ENCODE results near the gene ZBTB4.
A peak's percentile ranks its signal among the peaks of the same experiment; 100 is the strongest.

The ZBTB4 gene

GRCh38 chr17:7468804-7469389 lies 10.5 kb downstream of the ZBTB4 start:
- no peak overlapping the region for H3K27ac ChIP-seq
- TF ChIP-seq ZFX (IDR thresholded peaks at IDR 0.05): no peak
- no peak for TF ChIP-seq CTCF (conservative IDR thresholded peaks at IDR 0.05)

- TF ChIP-seq ZFX (IDR thresholded peaks at IDR 0.05): no peak
- no peak for TF ChIP-seq CTCF (conservative IDR thresholded peaks at IDR 0.05)
- no peak overlapping the region for H3K27ac ChIP-seq
These were observed 11.1 kb downstream of the ZBTB4 start for GRCh38 chr17:7468290-7468689.

GRCh38 chr17:7467498-7467897 lies 11.9 kb downstream of the ZBTB4 start:
- no peak for TF ChIP-seq ZFX (IDR thresholded peaks at IDR 0.05)
- H3K27ac ChIP-seq: peak overlapping the region; percentile 40

DNA sequence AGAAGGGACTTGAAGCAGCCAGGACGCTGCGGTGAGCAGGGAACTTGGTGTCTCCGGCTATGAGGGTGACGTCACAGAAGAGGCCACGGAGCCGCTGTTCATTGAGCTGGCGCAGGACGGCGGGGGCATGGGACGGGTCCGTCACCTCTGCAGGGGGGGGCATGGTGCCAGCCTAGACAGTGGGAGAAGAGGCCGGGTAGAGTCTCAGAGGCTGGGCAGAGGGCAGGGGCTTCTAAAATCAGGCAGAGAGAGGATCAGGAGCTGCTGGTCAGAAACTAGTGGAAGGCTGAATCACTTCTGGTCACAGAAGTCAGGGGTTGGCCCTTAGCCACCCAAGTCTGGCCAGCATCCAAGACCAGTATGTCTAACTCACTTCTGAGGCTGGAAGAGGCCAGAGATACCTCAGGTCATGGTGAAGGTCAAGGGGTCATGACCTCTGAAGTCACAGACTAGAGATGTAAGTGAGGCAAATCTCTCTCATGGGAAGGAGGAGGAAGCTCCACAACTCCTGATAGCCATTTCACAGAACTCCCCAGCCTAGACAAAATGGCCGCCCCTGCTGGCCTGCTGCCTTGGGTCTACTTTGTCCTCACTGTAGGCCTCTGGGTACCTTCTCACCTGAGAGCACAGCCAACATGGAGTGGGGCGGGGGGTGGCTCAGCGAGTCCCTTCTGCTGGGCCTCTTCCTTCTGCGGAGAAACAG lies 12.6 kb downstream of the ZBTB4 start:
- no peak for TF ChIP-seq ZFX (IDR thresholded peaks at IDR 0.05)
- no peak for TF ChIP-seq CTCF (conservative IDR thresholded peaks at IDR 0.05)
- peak overlapping the region; percentile 40 for H3K27ac ChIP-seq

DNA sequence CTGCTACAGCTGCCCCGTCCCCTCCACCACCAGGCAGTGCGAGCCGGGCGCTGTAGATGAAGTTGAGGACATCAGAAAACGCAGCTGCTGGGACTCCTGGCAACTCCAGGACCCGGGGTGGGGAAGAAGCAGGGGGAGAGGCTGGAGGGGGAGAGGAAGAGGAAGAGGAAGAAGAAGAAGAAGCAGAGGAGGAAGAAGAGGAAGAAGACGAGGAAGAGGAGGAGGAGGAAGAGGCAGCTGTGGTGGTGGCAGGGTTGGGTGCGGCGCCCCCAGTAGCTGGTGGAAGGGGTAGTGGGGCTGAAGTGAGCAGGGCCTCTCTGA lies 13.2 kb downstream of the ZBTB4 start:
- peak overlapping the region; percentile 40; the same call in 1 of the 2 replicates for H3K27ac ChIP-seq
- TF ChIP-seq ZFX (IDR thresholded peaks at IDR 0.05): no peak
- no peak for TF ChIP-seq CTCF (conservative IDR thresholded peaks at IDR 0.05)

GRCh38 chr17:7465597-7466275 lies 13.7 kb downstream of the ZBTB4 start:
- no peak overlapping the region for H3K27ac ChIP-seq
- TF ChIP-seq CTCF (conservative IDR thresholded peaks at IDR 0.05) (no peak), ZFX (IDR thresholded peaks at IDR 0.05) (no peak)

- H3K27ac ChIP-seq: no peak overlapping the region
- TF ChIP-seq CTCF (conservative IDR thresholded peaks at IDR 0.05) (no peak), ZFX (IDR thresholded peaks at IDR 0.05) (no peak)
These were observed 15.3 kb downstream of the ZBTB4 start for GRCh38 chr17:7464081-7464480.
